GM08714 (cell line): ENCODE data around the gene RHOC.

Source experiments
- H3K4me3 ChIP-seq: fragments of 200-500 bp; sonication (Bioruptor generic); 2 replicates; pipeline ENCODE4 v1.5.1; 2014; ENCODE audit warnings: mild to moderate bottlenecking, low read length, inconsistent platforms
- ZNF274 ChIP-seq: IDR thresholded peaks from 2 replicates; pipeline ENCODE4 v1.6.1; 2012; ENCODE audit warnings: mild to moderate bottlenecking, low read depth, low read length

The RHOC gene

DNA sequence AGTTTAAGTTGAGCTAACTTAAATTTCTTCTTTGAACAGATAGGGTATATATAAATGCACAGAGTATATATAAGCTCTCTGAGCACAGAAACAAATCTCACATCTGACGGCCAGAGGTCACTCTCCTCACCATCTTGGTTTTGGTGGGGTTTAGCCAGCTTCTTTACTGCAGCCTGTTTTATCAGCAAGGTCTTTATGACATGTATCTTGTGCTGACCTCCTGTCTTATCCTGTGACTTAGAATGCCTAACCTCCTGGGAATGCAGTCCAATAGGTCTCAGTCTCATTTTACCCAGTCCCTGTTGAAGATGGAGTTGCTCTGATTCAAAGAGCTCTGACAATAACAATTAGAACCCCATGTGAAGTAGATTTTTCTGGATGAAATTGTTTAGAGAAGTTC lies 34.1 kb downstream of the RHOC start:
- no peak overlapping the region for H3K4me3 ChIP-seq
- no peak for TF ChIP-seq ZNF274

GRCh38 chr1:112672009-112672408 lies 34.9 kb downstream of the RHOC start:
- H3K4me3 ChIP-seq: no peak overlapping the region
- no peak for TF ChIP-seq ZNF274

GRCh38 chr1:112666946-112667345 lies 40.0 kb downstream of the RHOC start:
- no peak for TF ChIP-seq ZNF274
- H3K4me3 ChIP-seq: no peak overlapping the region

GRCh38 chr1:112665857-112666256 lies 41.1 kb downstream of the RHOC start:
- no peak overlapping the region for H3K4me3 ChIP-seq
- no peak for TF ChIP-seq ZNF274

DNA sequence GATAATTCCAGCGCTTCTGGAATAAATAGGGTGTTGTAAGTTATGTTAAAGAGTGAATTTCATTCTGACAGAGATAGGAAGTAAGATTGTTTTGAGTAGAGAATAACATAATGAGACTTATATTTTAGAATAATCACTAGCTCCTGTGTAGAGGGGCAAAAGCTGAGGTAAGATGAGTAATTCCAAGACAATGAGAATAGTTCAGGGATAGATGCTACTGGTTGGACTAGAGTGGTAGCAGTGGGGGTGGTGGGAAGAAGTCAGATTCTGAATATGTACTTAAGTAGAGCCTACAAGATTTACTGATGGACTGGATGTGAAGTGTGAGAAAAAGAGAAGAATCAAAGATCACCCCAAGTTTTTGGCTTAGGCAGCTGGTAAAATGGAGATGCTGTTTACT lies 55.7 kb downstream of the RHOC start:
- no peak for TF ChIP-seq ZNF274
- H3K4me3 ChIP-seq: no peak overlapping the region
